Rectal smooth muscle tissue (tissue), 1 donor: ENCODE measurements around the gene CDK2AP2.
A peak's percentile ranks its signal among the peaks of the same experiment; 100 is the strongest.

Source experiments
- H3K27ac ChIP-seq: one replicate; pipeline ENCODE4 v1.7.0; 2013; ENCODE audit warnings: low read depth, low read length, inconsistent platforms
- H3K27me3 ChIP-seq: one replicate; pipeline ENCODE4 v1.7.0; 2013; ENCODE audit warnings: low read length; ENCODE audit not compliant: control insufficient read depth, insufficient read depth
- H3K36me3 ChIP-seq: one replicate; pipeline ENCODE4 v1.7.0; 2013; ENCODE audit warnings: low read length; ENCODE audit not compliant: control insufficient read depth, insufficient read depth
- H3K4me1 ChIP-seq: one replicate; pipeline ENCODE4 v1.7.0; 2013; ENCODE audit warnings: low read length; ENCODE audit not compliant: control insufficient read depth, insufficient read depth
- H3K4me3 ChIP-seq: one replicate; pipeline ENCODE4 v1.7.0; 2013; ENCODE audit warnings: low read length
- H3K9ac ChIP-seq: one replicate; pipeline ENCODE4 v1.7.0; 2013; ENCODE audit warnings: low read length

The CDK2AP2 gene

GRCh38 chr11:67505605-67506396 is 2.2 kb downstream of the CDK2AP2 start:
- H3K9ac ChIP-seq: peak overlapping the region; percentile 54
- H3K4me1 ChIP-seq: peaks cover 9% of the 10 kb centered on the region
- H3K27me3 ChIP-seq: peaks cover 5% of the 10 kb centered on the region
- peak overlapping the region; percentile 67 for H3K27ac ChIP-seq
- no peaks in the 10 kb centered on the region for H3K36me3 ChIP-seq
- peak overlapping the region; percentile 61 for H3K4me3 ChIP-seq

DNA sequence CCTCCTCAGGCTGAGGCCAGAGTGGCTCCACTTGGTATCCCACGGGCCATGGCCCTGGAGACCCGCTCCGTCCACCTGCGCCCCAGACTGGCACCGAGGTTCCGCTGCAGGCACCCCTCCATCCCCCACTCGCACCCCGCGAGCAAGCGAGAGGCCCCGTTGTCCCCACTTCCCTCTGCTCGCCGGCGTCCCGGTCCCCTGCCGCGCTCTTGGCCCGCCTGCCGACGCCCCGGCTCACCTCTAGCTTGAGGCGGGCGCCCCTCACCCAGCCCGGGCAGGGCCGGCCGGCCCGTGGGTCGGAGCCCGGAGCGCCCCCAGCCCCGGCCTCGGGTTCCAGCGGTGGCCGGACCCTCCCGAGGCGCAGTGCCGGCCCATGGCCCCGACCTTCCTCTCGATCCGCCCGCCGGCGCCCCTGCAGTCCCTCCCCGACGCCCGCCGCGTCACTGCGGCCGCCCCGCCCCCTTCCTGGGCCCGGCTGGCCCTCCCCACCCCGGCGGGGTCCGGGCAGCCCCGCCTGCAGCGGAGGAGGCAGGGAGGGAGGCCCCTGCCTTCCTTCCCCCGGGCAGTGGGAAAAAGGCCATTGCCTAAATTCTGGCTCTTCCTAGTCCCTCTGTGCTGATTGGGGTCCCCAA is 2.9 kb downstream of the CDK2AP2 start, which contains the start of gene PITPNM1:
Gene PITPNM1 (minus strand): TSS at position 414 of the 632 bp plus-strand sequence. CDS start 1,183 bp downstream, outside the sequence.
- H3K27ac ChIP-seq: peak within 1 kb of the TSS; percentile 67
- peaks cover 5% of the 10 kb centered on the region for H3K27me3 ChIP-seq
- no peaks in the 10 kb centered on the region for H3K36me3 ChIP-seq
- H3K4me1 ChIP-seq: peaks cover 9% of the 10 kb centered on the region
- H3K4me3 ChIP-seq: peak within 1 kb of the TSS; percentile 85
- peak within 1 kb of the TSS; percentile 54 for H3K9ac ChIP-seq

- peaks cover 9% of the 10 kb centered on the region for H3K4me1 ChIP-seq
These were observed 3.7 kb downstream of the CDK2AP2 start for GRCh38 chr11:67504005-67504949.

DNA sequence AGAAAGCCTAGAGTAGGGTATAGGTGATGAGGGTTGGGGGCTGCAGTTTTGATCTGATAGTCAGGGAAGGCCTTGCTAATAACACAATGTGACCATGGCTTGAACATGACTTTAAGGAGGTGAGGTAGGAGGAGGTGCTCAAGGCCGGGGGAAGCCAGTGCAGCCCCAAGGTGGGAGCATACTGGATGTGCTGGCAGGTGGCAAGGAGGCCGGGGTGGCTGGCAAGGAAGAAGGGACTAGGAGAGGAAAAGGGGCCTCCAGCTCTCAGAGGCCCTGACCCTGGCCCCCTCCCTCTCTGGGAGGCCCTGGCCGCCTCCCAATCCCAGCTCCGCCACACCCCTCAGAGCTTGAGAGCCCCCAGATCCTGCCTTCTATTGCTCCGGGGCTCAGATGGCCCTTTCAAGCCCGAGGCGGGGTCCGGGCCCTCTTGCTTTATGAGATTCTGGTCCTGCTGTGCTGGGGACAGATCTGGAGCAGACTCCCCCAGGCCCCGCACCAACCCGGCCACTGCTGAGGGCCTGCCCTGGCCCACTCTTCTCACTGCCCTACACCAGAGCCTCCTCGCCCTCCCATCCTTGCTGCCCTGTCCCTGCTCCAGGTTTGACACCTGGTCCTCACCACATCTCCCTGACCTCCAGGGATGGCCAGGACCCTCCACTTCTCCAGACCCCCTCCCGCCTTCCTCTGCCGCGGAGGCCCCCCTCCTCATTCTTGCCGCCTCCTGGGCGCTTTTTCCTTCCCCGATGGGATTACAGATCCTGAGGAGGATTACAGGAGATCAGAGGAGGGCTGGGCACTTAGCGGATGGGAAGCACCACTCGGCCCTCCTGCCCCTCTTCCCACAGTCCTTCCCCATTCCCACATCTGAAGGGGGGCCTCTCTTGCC is 4.6 kb downstream of the CDK2AP2 start:
- peaks cover 3% of the 10 kb centered on the region for H3K36me3 ChIP-seq
- peaks cover 5% of the 10 kb centered on the region for H3K27me3 ChIP-seq
- H3K9ac ChIP-seq: no peak overlapping the region
- no peak overlapping the region for H3K27ac ChIP-seq
- H3K4me3 ChIP-seq: peak overlapping the region; percentile 52
- peaks cover 9% of the 10 kb centered on the region for H3K4me1 ChIP-seq

More at GRCh38 chr11:67504005-67504949, 3.7 kb downstream of the CDK2AP2 start:
- Histone ChIP-seq H3K27ac (peak overlapping the region; percentile 33), H3K27me3 (peaks cover 5% of the 10 kb centered on the region), H3K36me3 (no peaks in the 10 kb centered on the region), H3K4me3 (peak overlapping the region; percentile 85), H3K9ac (peak overlapping the region; percentile 51)

DNA sequence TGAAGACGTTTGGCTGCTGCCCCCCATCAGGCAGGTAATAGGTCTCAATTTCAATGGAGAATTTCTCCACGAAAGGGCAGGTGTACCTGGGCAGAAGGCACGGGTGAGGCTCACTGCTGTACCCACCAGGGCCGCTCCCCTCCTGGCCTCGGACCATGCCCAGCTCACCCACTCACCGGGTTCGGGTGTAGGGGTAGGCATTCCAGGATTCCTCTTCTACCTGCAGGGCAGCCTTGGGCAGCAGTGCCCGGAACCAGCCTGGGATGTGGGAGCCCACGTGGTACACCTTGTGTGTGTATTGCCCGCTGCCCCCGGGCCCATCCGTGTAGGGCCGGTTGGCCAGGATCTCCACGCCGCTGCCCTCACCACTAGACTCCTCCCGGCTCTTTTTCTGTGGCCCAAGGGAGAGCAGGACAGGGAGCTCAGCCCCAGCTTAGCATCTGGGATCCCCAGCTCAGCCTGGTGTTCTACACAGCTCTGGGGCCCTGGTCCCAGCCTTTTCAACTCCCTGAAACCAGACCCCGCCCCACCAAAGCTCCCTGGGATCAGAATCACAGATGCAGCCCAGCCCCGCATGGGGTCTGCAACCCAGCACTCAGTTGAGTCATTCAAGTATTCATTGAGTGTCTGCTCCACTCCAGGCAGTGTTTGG is 5.5 kb downstream of the CDK2AP2 start:
- Histone ChIP-seq H3K4me3 (no peak overlapping the region), H3K9ac (no peak overlapping the region), H3K27me3 (peaks cover 3% of the 10 kb centered on the region), H3K36me3 (peaks cover 3% of the 10 kb centered on the region), H3K4me1 (peaks cover 9% of the 10 kb centered on the region), H3K27ac (no peak overlapping the region)

GRCh38 chr11:67501854-67502253 is 6.1 kb downstream of the CDK2AP2 start:
- Histone ChIP-seq H3K4me3 (no peak overlapping the region), H3K4me1 (peaks cover 9% of the 10 kb centered on the region)

GRCh38 chr11:67500831-67501715 is 6.9 kb downstream of the CDK2AP2 start:
- H3K36me3 ChIP-seq: peaks cover 6% of the 10 kb centered on the region
- H3K27me3 ChIP-seq: peaks cover 3% of the 10 kb centered on the region
- peaks cover 9% of the 10 kb centered on the region for H3K4me1 ChIP-seq
- no peak overlapping the region for H3K4me3 ChIP-seq
- H3K9ac ChIP-seq: no peak overlapping the region
- no peak overlapping the region for H3K27ac ChIP-seq

More at GRCh38 chr11:67501854-67502253, 6.1 kb downstream of the CDK2AP2 start:
- H3K27me3 ChIP-seq: peaks cover 3% of the 10 kb centered on the region
- no peak overlapping the region for H3K27ac ChIP-seq
- no peak overlapping the region for H3K9ac ChIP-seq
- H3K36me3 ChIP-seq: peaks cover 3% of the 10 kb centered on the region

DNA sequence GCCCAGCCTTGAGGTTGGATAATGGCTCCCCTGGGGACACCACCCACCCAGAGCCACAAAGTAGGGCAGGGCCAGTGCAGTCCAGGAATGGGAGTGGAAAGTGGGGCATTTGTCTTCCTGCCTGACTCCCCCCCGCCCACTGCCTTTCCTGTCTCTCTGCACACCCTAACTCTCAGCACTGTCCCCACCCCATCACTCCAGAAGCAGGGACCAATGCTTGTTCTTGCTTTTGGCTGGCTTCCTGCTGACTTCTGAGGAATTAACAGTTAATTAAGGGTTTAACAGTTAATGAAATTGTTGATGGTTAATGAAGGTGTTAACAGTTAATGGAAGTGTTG is 7.5 kb downstream of the CDK2AP2 start:
- Histone ChIP-seq H3K4me3 (no peak overlapping the region), H3K27ac (no peak overlapping the region), H3K4me1 (peaks cover 3% of the 10 kb centered on the region), H3K36me3 (peaks cover 6% of the 10 kb centered on the region), H3K27me3 (peaks cover 3% of the 10 kb centered on the region), H3K9ac (no peak overlapping the region)

DNA sequence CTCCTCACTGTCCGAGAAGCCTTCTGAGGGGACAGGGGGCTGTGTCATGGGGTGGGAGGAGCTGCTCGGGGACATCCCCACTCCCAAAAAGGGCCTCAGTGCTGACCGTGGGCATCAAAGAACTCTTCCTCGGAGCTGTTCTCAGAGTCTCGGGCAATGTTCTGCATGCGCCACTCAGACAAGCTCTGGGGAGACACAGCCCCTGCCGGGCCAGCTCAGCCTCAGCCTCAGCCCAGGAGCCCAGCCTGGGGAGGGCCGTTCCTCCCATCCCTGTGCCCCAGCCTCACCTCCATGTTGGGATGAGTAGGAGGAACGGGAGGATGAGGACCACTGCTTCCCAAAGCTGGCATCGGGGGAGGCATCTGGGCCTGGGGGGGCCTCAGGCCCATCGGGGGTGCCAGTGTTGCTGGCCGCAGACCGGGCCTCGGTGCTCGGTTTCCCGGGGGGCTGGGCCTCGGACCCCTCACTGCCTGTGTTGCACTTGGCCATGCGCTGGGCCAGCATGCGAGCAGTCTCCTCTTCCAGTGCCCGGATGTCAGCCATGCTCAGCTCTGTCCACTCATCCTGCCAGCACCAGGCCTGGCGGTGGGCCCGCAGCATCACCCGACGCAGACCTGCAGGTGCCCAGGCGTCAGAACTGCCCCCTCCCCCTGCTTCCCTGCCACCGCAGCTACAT is 8.0 kb downstream of the CDK2AP2 start:
- peaks cover 6% of the 10 kb centered on the region for H3K36me3 ChIP-seq

GRCh38 chr11:67498544-67498972 is 9.4 kb downstream of the CDK2AP2 start:
- Histone ChIP-seq H3K27ac (no peak overlapping the region), H3K9ac (no peak overlapping the region), H3K36me3 (peaks cover 6% of the 10 kb centered on the region)

More for the DNA sequence above, 8.0 kb downstream of the CDK2AP2 start:
- H3K4me3 ChIP-seq: no peak overlapping the region
- peaks cover 3% of the 10 kb centered on the region for H3K27me3 ChIP-seq
- no peak overlapping the region for H3K9ac ChIP-seq
- peaks cover 2% of the 10 kb centered on the region for H3K4me1 ChIP-seq
- no peak overlapping the region for H3K27ac ChIP-seq

More at GRCh38 chr11:67498544-67498972, 9.4 kb downstream of the CDK2AP2 start:
- Histone ChIP-seq H3K4me1 (no peaks in the 10 kb centered on the region), H3K27me3 (no peaks in the 10 kb centered on the region), H3K4me3 (no peak overlapping the region)
